HL-60 (cell line): ENCODE results near the gene WIPF2.
"Not testable (repeated sequence)": the region's sequence is repeated elsewhere in the genome, so short reads cannot be mapped to it uniquely, and the experiment has no call there.

Experiments used
- DNase-seq, 2 experiments: peaks; one replicate each; pipeline ENCODE4 v3.0.0-alpha.2; 2010 to 2020; ENCODE audit warnings: low read depth in 1 of 2, low spot score in 1 of 2
- H3K27ac ChIP-seq: fragments of 250-450 bp; sonication (Bioruptor Pico); replicated peaks from 2 replicates; pipeline ENCODE4 v1.5.1; 2020; ENCODE audit warnings: mild to moderate bottlenecking, moderate library complexity
- H3K27me3 ChIP-seq: fragments of 250-450 bp; sonication (Bioruptor Pico); 2 replicates; pipeline ENCODE4 v1.5.1; 2021; ENCODE audit warnings: mild to moderate bottlenecking, moderate library complexity; ENCODE audit not compliant: insufficient read depth, poor library complexity, severe bottlenecking
- H3K4me3 ChIP-seq: replicated peaks from 2 replicates; pipeline ENCODE4 v1.5.1; 2011; ENCODE audit warnings: mild to moderate bottlenecking, control low read depth, low read length; ENCODE audit not compliant: insufficient read depth
- CTCF ChIP-seq: IDR thresholded peaks from one replicate; pipeline ENCODE4 v1.5.1; 2011; ENCODE audit warnings: low read length, control low read depth, inconsistent platforms; ENCODE audit not compliant: insufficient read depth
- GABPA ChIP-seq: IDR thresholded peaks from 2 replicates; pipeline ENCODE4 v1.6.1; 2012; ENCODE audit warnings: low read depth
- POLR2AphosphoS5 ChIP-seq: IDR thresholded peaks from 2 replicates; pipeline ENCODE4 v1.6.1; 2012; ENCODE audit warnings: low read depth
- REST ChIP-seq: IDR thresholded peaks from 2 replicates; pipeline ENCODE4 v1.6.1; 2012; ENCODE audit warnings: low read depth; ENCODE audit not compliant: insufficient replicate concordance
- SPI1 ChIP-seq: IDR thresholded peaks from 2 replicates; pipeline ENCODE4 v1.6.1; 2012; ENCODE audit warnings: low read depth, mild to moderate bottlenecking, borderline replicate concordance

The WIPF2 gene

GRCh38 chr17:40198576-40198975 is 20.5 kb upstream of the WIPF2 start:
- no peak for DNase-seq
- Histone ChIP-seq H3K27me3 (no peaks in the 10 kb centered on the region), H3K4me3 (no peak overlapping the region), H3K27ac (no peak overlapping the region)
- TF ChIP-seq SPI1 = no peak
- no peak for TF ChIP-seq CTCF
- no peak for TF ChIP-seq REST
- no peak for TF ChIP-seq GABPA
- TF ChIP-seq POLR2AphosphoS5 = no peak

GRCh38 chr17:40203131-40203530 is 16.0 kb upstream of the WIPF2 start:
- peak in 1 of 2 experiments; percentile 64 for DNase-seq
- TF ChIP-seq CTCF = no peak
- no peak for TF ChIP-seq POLR2AphosphoS5
- no peak for TF ChIP-seq REST
- H3K4me3 ChIP-seq = no peak overlapping the region
- H3K27me3 ChIP-seq = no peaks in the 10 kb centered on the region
- peak overlapping the region; percentile 19 for H3K27ac ChIP-seq

GRCh38 chr17:40206193-40206592 is 12.9 kb upstream of the WIPF2 start:
- H3K4me3 ChIP-seq, H3K27me3 ChIP-seq, H3K27ac ChIP-seq, DNase-seq: not testable (repeated sequence)

- TF ChIP-seq REST = no peak
- TF ChIP-seq GABPA = no peak
- no peak overlapping the region for H3K27ac ChIP-seq
- H3K27me3 ChIP-seq = no peaks in the 10 kb centered on the region
- no peak overlapping the region for H3K4me3 ChIP-seq
- DNase-seq = no peak
These were observed 9.6 kb upstream of the WIPF2 start for GRCh38 chr17:40209404-40210093.

GRCh38 chr17:40213914-40214313 is 5.2 kb upstream of the WIPF2 start:
- not testable (repeated sequence) for DNase-seq, H3K27ac ChIP-seq, H3K27me3 ChIP-seq, H3K4me3 ChIP-seq
